H1 (cell line): ENCODE measurements around the gene MXRA8. TPM values are rescaled to one million over a fixed set of nuclear protein-coding genes. Genes with fewer than 3 reads are reported as not detected.

Experiments
- ASH2L ChIP-seq: fragments of 200-600, 300-600 bp; sonication (generic); IDR thresholded peaks from one replicate; pipeline ENCODE4 v1.7.1; 2017; ENCODE audit warnings: low read length
- BCL11A ChIP-seq, 2 experiments: IDR thresholded peaks; one replicate each; pipeline ENCODE4 v1.6.1; 2011; ENCODE audit warnings: low read depth in 2 of 2, low read length in 2 of 2, mild to moderate bottlenecking in 2 of 2
- E2F6 ChIP-seq: IDR thresholded peaks from 2 replicates; pipeline ENCODE4 v1.6.1; 2012; ENCODE audit warnings: inconsistent platforms
- NANOG ChIP-seq: IDR thresholded peaks from 2 replicates; pipeline ENCODE4 v1.6.1; 2011; ENCODE audit warnings: low read length, low read depth, mild to moderate bottlenecking, inconsistent platforms; ENCODE audit not compliant: insufficient read depth, poor library complexity, severe bottlenecking
- NRF1 ChIP-seq: IDR thresholded peaks from 2 replicates; pipeline ENCODE4 v1.6.1; 2011; ENCODE audit warnings: mild to moderate bottlenecking, low read depth, low read length, improper control_type of control experiment
- RBBP5 ChIP-seq: IDR thresholded peaks from 2 replicates; pipeline ENCODE4 v1.7.1; 2012; ENCODE audit warnings: low read depth, mild to moderate bottlenecking, inconsistent platforms, low read length, moderate library complexity, borderline replicate concordance
- YY1 ChIP-seq: IDR thresholded peaks from 2 replicates; pipeline ENCODE4 v1.6.1; 2011; ENCODE audit warnings: low read depth, mild to moderate bottlenecking, low read length
- polyA plus RNA-seq, 7 experiments: library from polyadenylated mRNA; depleted of rRNA in 3 of 7; stranded (reverse) in 5 of 7; unstranded in 2 of 7; fragments of >200 nt in 5 of 7; fragments of 200-250 nt in 2 of 7; gene quantifications; 1 replicate in 5 of 7; 2 replicates in 1 of 7; 4 replicates in 1 of 7; pipeline versions ENCODE4 v1.2.1 to v1.2.3, GENCODE V29; 2011 to 2013; ENCODE audit warnings: missing spikeins in 2 of 7, mixed read lengths in 2 of 7
- total RNA-seq: library from RNA; stranded (reverse); fragmentation: NEBNext Ultra II Directional; extraction: Animal tissue kit (Norgen Biotek cat#: 25700); gene quantifications from 2 replicates; pipeline ENCODE4 v1.2.1, GENCODE V29; 2021
- TF ChIP-seq, protein P1 (sequence below): fragments of 300-600 bp; sonication (generic); IDR thresholded peaks from 2 replicates; pipeline ENCODE4 v1.7.1; 2012; ENCODE audit warnings: low read length, moderate library complexity, mild to moderate bottlenecking, inconsistent platforms; ENCODE audit not compliant: insufficient replicate concordance
- TF ChIP-seq, protein P2 (sequence below): IDR thresholded peaks from 2 replicates; pipeline ENCODE4 v1.6.1; 2012; ENCODE audit warnings: inconsistent platforms

Gene MXRA8
- total and polyA plus RNA-seq, 2 of the 8 experiments (the other 6 are each of a cell fraction or from before 2014, with no cell fraction given): 10.5 to 17.2 TPM

GRCh38 chr1:1353389-1354151 lies 4.8 kb downstream of the MXRA8 start (continued):
- TF ChIP-seq, protein P1, sequence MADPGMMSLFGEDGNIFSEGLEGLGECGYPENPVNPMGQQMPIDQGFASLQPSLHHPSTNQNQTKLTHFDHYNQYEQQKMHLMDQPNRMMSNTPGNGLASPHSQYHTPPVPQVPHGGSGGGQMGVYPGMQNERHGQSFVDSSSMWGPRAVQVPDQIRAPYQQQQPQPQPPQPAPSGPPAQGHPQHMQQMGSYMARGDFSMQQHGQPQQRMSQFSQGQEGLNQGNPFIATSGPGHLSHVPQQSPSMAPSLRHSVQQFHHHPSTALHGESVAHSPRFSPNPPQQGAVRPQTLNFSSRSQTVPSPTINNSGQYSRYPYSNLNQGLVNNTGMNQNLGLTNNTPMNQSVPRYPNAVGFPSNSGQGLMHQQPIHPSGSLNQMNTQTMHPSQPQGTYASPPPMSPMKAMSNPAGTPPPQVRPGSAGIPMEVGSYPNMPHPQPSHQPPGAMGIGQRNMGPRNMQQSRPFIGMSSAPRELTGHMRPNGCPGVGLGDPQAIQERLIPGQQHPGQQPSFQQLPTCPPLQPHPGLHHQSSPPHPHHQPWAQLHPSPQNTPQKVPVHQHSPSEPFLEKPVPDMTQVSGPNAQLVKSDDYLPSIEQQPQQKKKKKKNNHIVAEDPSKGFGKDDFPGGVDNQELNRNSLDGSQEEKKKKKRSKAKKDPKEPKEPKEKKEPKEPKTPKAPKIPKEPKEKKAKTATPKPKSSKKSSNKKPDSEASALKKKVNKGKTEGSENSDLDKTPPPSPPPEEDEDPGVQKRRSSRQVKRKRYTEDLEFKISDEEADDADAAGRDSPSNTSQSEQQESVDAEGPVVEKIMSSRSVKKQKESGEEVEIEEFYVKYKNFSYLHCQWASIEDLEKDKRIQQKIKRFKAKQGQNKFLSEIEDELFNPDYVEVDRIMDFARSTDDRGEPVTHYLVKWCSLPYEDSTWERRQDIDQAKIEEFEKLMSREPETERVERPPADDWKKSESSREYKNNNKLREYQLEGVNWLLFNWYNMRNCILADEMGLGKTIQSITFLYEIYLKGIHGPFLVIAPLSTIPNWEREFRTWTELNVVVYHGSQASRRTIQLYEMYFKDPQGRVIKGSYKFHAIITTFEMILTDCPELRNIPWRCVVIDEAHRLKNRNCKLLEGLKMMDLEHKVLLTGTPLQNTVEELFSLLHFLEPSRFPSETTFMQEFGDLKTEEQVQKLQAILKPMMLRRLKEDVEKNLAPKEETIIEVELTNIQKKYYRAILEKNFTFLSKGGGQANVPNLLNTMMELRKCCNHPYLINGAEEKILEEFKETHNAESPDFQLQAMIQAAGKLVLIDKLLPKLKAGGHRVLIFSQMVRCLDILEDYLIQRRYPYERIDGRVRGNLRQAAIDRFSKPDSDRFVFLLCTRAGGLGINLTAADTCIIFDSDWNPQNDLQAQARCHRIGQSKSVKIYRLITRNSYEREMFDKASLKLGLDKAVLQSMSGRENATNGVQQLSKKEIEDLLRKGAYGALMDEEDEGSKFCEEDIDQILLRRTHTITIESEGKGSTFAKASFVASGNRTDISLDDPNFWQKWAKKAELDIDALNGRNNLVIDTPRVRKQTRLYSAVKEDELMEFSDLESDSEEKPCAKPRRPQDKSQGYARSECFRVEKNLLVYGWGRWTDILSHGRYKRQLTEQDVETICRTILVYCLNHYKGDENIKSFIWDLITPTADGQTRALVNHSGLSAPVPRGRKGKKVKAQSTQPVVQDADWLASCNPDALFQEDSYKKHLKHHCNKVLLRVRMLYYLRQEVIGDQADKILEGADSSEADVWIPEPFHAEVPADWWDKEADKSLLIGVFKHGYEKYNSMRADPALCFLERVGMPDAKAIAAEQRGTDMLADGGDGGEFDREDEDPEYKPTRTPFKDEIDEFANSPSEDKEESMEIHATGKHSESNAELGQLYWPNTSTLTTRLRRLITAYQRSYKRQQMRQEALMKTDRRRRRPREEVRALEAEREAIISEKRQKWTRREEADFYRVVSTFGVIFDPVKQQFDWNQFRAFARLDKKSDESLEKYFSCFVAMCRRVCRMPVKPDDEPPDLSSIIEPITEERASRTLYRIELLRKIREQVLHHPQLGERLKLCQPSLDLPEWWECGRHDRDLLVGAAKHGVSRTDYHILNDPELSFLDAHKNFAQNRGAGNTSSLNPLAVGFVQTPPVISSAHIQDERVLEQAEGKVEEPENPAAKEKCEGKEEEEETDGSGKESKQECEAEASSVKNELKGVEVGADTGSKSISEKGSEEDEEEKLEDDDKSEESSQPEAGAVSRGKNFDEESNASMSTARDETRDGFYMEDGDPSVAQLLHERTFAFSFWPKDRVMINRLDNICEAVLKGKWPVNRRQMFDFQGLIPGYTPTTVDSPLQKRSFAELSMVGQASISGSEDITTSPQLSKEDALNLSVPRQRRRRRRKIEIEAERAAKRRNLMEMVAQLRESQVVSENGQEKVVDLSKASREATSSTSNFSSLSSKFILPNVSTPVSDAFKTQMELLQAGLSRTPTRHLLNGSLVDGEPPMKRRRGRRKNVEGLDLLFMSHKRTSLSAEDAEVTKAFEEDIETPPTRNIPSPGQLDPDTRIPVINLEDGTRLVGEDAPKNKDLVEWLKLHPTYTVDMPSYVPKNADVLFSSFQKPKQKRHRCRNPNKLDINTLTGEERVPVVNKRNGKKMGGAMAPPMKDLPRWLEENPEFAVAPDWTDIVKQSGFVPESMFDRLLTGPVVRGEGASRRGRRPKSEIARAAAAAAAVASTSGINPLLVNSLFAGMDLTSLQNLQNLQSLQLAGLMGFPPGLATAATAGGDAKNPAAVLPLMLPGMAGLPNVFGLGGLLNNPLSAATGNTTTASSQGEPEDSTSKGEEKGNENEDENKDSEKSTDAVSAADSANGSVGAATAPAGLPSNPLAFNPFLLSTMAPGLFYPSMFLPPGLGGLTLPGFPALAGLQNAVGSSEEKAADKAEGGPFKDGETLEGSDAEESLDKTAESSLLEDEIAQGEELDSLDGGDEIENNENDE: no peak
- TF ChIP-seq NANOG (peak; percentile 32), BCL11A (IDR thresholded peaks at IDR 0.05; ENCODE audit: low read depth in 2 of 2, low read length in 2 of 2) (no peak), YY1 (no peak), ASH2L (no peak), NRF1 (no peak), RBBP5 (0 out of 2 replicates have a peak, but pooled peaks have one; percentile 30), E2F6 (peak; percentile 54; the same call in 1 of the 2 replicates)
- TF ChIP-seq, protein P2, sequence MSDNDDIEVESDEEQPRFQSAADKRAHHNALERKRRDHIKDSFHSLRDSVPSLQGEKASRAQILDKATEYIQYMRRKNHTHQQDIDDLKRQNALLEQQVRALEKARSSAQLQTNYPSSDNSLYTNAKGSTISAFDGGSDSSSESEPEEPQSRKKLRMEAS: peak; percentile 74
